T-cell (primary cell): ENCODE measurements around the gene KAT2A. TPM values are rescaled to one million over a fixed set of nuclear protein-coding genes. Genes with fewer than 3 reads are reported as not detected.
A peak's percentile ranks its signal among the peaks of the same experiment; 100 is the strongest.

Experiments used
- ATAC-seq, 4 experiments: fragments of 200-7000 bp in 3 of 4; fragments of 150-1000 bp in 1 of 4; cut with Tn5 transposase; replicated peaks in 1 of 4; 1 replicate in 3 of 4; 2 replicates in 1 of 4; pipeline ENCODE4 v1.10.0; 2021; ENCODE audit warnings: moderate library complexity in 3 of 4, mild to moderate bottlenecking in 2 of 4, moderate number of reproducible peaks in 1 of 4
- CTCF ChIA-PET, 2 donors: fragments of 300-600 bp; sonication (Branson Sonifier 250); formaldehyde crosslinking; loops; one replicate each; lab custom pipeline; 2022; ENCODE audit warnings: antibody characterized with exemption in 2 of 2; lab: Charles Lee
- POLR2A ChIA-PET, 2 donors: fragments of 300-600 bp; sonication (Branson Sonifier 250); formaldehyde crosslinking; loops; one replicate each; lab custom pipeline; 2022; ENCODE audit warnings: antibody characterized with exemption in 2 of 2; lab: Charles Lee
- DNase-seq, 35 experiments: peaks; one replicate each; pipeline versions ENCODE4 v3.0.0 to v3.0.0-alpha.2; 2013 to 2023
- H3K27ac ChIP-seq: one replicate; pipeline ENCODE4 v1.5.1; 2013; ENCODE audit warnings: low read length
- H3K27me3 ChIP-seq, 2 experiments: replicated peaks in 1 of 2; 1 replicate in 1 of 2; 2 replicates in 1 of 2; pipeline versions ENCODE4 v1.6.1 to v1.7.0; 2013; ENCODE audit warnings: low read length in 1 of 2, mixed read lengths in 1 of 2; ENCODE audit not compliant: control insufficient read depth in 2 of 2, insufficient read depth in 2 of 2; ENCODE audit errors: extremely low read depth in 1 of 2
- H3K36me3 ChIP-seq, 2 donors: 1 replicate in 1 of 2; 2 replicates in 1 of 2; pipeline versions ENCODE4 v1.6.1 to v1.7.0; 2013; ENCODE audit warnings: low read length in 1 of 2; ENCODE audit not compliant: control insufficient read depth in 2 of 2, insufficient read depth in 1 of 2; ENCODE audit errors: extremely low read depth in 1 of 2
- H3K4me1 ChIP-seq, 2 experiments: 1 replicate in 1 of 2; 2 replicates in 1 of 2; pipeline versions ENCODE4 v1.6.1 to v1.7.0; 2013; ENCODE audit warnings: low read length in 2 of 2, mixed read lengths in 1 of 2; ENCODE audit not compliant: insufficient read depth in 2 of 2, control insufficient read depth in 1 of 2; ENCODE audit errors: extremely low read depth in 1 of 2
- H3K4me3 ChIP-seq, 2 donors: 1 replicate in 1 of 2; 2 replicates in 1 of 2; pipeline versions ENCODE4 v1.5.1 to v1.7.0; 2013; ENCODE audit warnings: mild to moderate bottlenecking in 2 of 2, low read length in 1 of 2, moderate library complexity in 1 of 2; ENCODE audit not compliant: control insufficient read depth in 1 of 2; ENCODE audit errors: extremely low read depth in 1 of 2
- H3K9me3 ChIP-seq: 2 replicates; pipeline ENCODE4 v1.7.0; 2013
- H3K27ac Mint-ChIP-seq, 2 donors: one replicate each; pipeline ENCODE4 v1.8.0; 2020 to 2021; ENCODE audit warnings: mild to moderate bottlenecking in 2 of 2, mixed read lengths in 2 of 2
- H3K27me3 Mint-ChIP-seq, 2 donors: one replicate each; pipeline ENCODE4 v1.8.0; 2021 to 2022; ENCODE audit warnings: mixed read lengths in 2 of 2
- H3K36me3 Mint-ChIP-seq: one replicate; pipeline ENCODE4 v1.8.0; 2021; ENCODE audit warnings: mixed read lengths
- H3K4me1 Mint-ChIP-seq, 3 donors: one replicate each; pipeline ENCODE4 v1.8.0; 2020 to 2022; ENCODE audit warnings: mixed read lengths in 3 of 3, mild to moderate bottlenecking in 1 of 3
- H3K4me3 Mint-ChIP-seq, 3 donors: one replicate each; pipeline ENCODE4 v1.8.0; 2020 to 2022; ENCODE audit warnings: mild to moderate bottlenecking in 3 of 3, mixed read lengths in 3 of 3, moderate library complexity in 3 of 3
- H3K9me3 Mint-ChIP-seq, 3 donors: one replicate each; pipeline ENCODE4 v1.8.0; 2020 to 2022; ENCODE audit warnings: mixed read lengths in 3 of 3
- WGBS: methylation state at CpG from one replicate; pipeline ENCODE4 v1.1.5; 2013; ENCODE audit warnings: missing lambda C conversion rate; ENCODE audit not compliant: insufficient coverage; 5-methylcytosine and 5-hydroxymethylcytosine counted together
- total RNA-seq, 35 experiments: library from RNA in 6 of 35; stranded (reverse) in 6 of 35; fragments of 120-200 nt in 1 of 35; gene quantifications; one replicate each; pipeline versions ENCODE4 v1.2.1 to v1.2.4 and lab custom pipeline; 2013 to 2026

The KAT2A gene
- total RNA-seq, 5 donors from 2014 or later (not counting 1 experiment from before 2014, with no cell fraction given) = 41.1 to 75.5 (median 61.1) TPM

DNA sequence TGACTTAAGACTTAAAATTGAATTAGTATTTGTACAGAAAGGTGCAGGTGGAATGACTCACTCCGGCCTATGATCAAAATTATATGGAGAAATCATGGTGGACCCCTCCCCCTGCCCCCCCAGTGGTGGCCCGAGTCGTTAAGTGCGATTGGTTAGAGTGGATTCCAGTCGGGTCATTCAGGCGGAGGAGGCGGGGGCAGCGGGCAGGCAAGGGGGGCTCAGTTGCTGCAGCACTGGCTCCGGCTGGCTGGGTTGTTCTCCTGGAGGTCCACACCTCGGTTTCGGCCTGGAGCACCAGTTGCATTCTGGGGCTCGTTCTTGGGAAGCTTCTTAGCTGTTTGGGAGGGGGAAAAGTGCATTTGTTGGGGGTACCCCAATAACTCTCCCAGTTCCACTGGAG lies 4.4 kb upstream of the KAT2A start:
- ChIA-PET POLR2A (no interaction called here), CTCF (no interaction called here)
- WGBS = 89% methylated on average over 3 of the region's 12 CpGs
- no peak overlapping the region for H3K27ac ChIP-seq
- Mint-ChIP-seq H3K27me3 (no peaks in the 10 kb centered on the region), H3K27ac (no peak overlapping the region), H3K9me3 (no peaks in the 10 kb centered on the region), H3K4me3 (no peak overlapping the region), H3K4me1 (peaks cover 6 to 9% (median 6%) of the 10 kb centered on the region in 3 donors), H3K36me3 (peaks cover 43% of the 10 kb centered on the region)
- H3K27me3 ChIP-seq = no peaks in the 10 kb centered on the region
- peaks cover 17 to 59% of the 10 kb centered on the region in 2 donors for H3K36me3 ChIP-seq
- H3K9me3 ChIP-seq = no peaks in the 10 kb centered on the region
- H3K4me1 ChIP-seq = peaks cover 3 to 11% of the 10 kb centered on the region in 2 experiments
- no peak for ATAC-seq
- H3K4me3 ChIP-seq = no peak overlapping the region
- DNase-seq = no peak

DNA sequence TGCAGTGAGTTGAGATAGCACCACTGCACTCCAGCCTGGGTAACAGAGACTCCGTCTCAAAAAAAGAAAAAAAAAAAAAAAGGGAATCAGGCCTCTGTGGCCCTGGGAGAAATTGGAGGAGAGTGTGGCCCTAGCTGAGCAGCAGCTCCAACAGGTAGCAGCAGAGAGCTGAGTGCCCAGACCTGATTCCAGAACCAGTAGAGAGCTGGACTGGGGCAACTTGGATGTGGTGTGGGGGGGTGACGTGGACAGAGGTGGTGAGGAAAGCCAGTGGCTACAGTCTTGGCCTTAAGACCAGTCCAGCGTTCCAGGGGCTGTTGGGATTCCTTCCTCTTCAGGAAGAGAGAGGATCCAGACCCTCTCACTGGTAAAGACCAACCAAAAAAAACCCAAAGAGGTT lies 3.1 kb upstream of the KAT2A start:
- ChIA-PET POLR2A (no interaction called here), CTCF (interaction anchor here (0.6 to 0.7 kb wide), 3 partner anchors 91 to 1157 kb away, joined by 3 to 7 read pairs (median 4); no protein-coding TSS in a partner anchor)
- 100% methylated on average over 1 of the region's 3 CpGs for WGBS
- H3K4me3 ChIP-seq = no peak overlapping the region
- peaks cover 5 to 18% of the 10 kb centered on the region in 2 experiments for H3K4me1 ChIP-seq
- ATAC-seq (no peak), DNase-seq (no peak)
- no peak overlapping the region for H3K27ac ChIP-seq
- peaks cover 7 to 50% of the 10 kb centered on the region in 2 donors for H3K36me3 ChIP-seq
- no peaks in the 10 kb centered on the region for H3K9me3 Mint-ChIP-seq
- H3K27me3 ChIP-seq = no peaks in the 10 kb centered on the region
- H3K36me3 Mint-ChIP-seq = peaks cover 32% of the 10 kb centered on the region
- peaks cover 11 to 14% (median 14%) of the 10 kb centered on the region in 3 donors for H3K4me1 Mint-ChIP-seq
- H3K27ac Mint-ChIP-seq = no peak overlapping the region
- H3K9me3 ChIP-seq = no peaks in the 10 kb centered on the region
- no peaks in the 10 kb centered on the region for H3K27me3 Mint-ChIP-seq
- no peak overlapping the region for H3K4me3 Mint-ChIP-seq

DNA sequence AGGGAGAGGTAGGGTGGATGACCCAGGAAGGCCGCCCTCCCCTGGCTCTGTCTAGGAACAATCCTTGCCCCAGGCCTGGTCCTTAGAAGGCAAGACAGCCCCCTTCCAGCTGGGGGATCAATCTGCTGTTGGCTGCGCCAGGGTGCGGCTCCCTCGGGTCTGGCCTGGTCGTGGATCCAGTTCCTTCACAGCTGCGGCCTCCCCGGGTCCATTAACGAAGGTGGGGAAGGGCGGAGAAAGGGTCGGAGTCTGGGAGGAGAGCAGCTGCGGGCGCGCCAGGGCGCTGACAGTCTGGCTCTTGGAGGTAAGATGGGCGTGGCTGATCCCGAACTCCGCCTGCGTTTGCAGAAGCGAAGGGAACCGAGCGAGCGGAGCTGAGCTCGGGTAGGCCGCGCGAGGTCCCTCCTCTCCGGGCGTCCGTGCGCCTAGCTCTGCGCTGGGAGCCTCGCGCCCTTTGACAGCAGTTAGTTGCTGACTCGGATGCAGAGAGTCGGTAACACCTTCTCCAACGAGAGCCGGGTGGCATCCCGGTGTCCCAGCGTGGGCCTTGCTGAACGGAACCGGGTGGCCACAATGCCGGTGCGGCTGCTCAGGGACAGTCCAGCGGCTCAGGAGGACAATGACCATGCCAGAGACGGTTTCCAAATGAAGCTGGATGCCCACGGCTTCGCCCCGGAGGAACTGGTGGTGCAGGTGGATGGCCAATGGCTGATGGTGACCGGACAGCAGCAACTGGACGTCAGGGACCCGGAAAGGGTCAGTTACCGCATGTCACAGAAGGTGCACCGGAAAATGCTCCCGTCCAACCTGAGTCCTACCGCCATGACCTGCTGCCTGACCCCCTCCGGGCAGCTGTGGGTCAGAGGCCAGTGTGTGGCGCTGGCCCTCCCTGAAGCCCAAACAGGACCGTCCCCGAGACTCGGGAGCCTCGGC lies 1.5 kb upstream of the KAT2A start, which contains the start of gene HSPB9:
Gene HSPB9, plus strand, starts transcription at position 434 of the 933 bp plus-strand sequence. Its CDS starts 47 bp downstream, at position 481.
- no peak for ATAC-seq
- Histone ChIP-seq H3K4me3 (no peak within 1 kb of the TSS), H3K36me3 (peaks cover 13 to 38% of the 10 kb centered on the region in 2 donors), H3K27ac (no peak within 1 kb of the TSS), H3K9me3 (no peaks in the 10 kb centered on the region), H3K4me1 (peaks cover 5 to 18% of the 10 kb centered on the region in 2 experiments), H3K27me3 (no peaks in the 10 kb centered on the region)
- Mint-ChIP-seq H3K4me1 (peaks cover 19 to 21% (median 21%) of the 10 kb centered on the region in 3 donors), H3K4me3 (peak within 1 kb of the TSS; percentile 66 to 74 (median 71)), H3K36me3 (peaks cover 30% of the 10 kb centered on the region), H3K9me3 (no peaks in the 10 kb centered on the region), H3K27ac (peak within 1 kb of the TSS in 1 of 2 donors; percentile 72), H3K27me3 (no peaks in the 10 kb centered on the region)
- ChIA-PET POLR2A (interaction anchor here in 1 of 2 donors (0.6 kb wide), 1 partner anchor 119 kb away, joined by 3 read pairs; no protein-coding TSS in a partner anchor), CTCF (interaction anchor here in 1 of 2 donors (0.5 kb wide), 1 partner anchor 281 kb away, joined by 4 read pairs; no protein-coding TSS in a partner anchor)
- no peak for DNase-seq
- 97% methylated on average over 61 of the region's 61 CpGs for WGBS

DNA sequence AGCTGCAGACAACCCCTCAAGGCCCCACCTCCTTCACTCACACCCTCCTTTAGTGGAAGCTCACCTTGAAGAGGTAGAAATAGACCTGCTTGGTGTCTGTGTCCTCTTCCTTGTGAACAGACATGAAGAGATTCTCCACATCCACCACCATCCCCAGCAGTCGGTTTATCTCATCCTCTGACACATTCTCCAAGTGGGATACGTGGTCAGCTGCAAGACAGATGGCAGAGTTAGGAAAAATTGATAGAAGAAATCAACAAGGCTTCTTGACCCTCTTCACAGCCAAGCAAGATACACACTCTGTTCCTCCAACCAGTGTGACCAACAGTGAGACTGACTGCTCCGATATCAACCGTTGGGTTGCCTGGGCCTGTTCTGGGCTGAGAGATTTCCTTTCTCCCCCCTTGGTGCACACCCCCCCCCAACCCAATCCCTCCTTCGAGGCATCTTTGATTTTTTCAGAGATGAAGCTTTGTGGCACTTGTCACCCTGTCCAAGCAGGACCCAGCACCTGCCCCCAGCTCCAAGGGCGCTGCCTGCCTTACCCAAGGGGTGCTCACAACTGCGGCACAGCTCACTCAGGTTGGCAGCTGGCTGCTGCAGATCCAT lies 902 bp downstream of the KAT2A start:
- CTCF ChIA-PET = interaction anchor here (0.6 to 1.6 kb wide), 9 partner anchors 17 to 1980 kb away, joined by 3 to 8 read pairs (median 4); partner anchors contain the start of genes CNP (in 1 of the 2), DNAJC7 (in 1 of the 2), KCNH4 (in 1 of the 2) and NKIRAS2 (in 1 of the 2)
- POLR2A ChIA-PET = no interaction called here
- Histone ChIP-seq H3K9me3 (no peaks in the 10 kb centered on the region), H3K4me1 (peaks cover 5 to 28% of the 10 kb centered on the region in 2 experiments), H3K36me3 (peaks cover 16 to 27% of the 10 kb centered on the region in 2 donors), H3K4me3 (peak overlapping the region in 1 of 2 donors; percentile 42), H3K27me3 (no peaks in the 10 kb centered on the region), H3K27ac (no peak overlapping the region)
- Mint-ChIP-seq H3K4me1 (peaks cover 29 to 38% (median 33%) of the 10 kb centered on the region in 3 donors), H3K27me3 (no peaks in the 10 kb centered on the region), H3K4me3 (peak overlapping the region; percentile 66 to 74 (median 71)), H3K36me3 (peaks cover 23% of the 10 kb centered on the region), H3K9me3 (no peaks in the 10 kb centered on the region), H3K27ac (peak overlapping the region in 1 of 2 donors; percentile 34)
- DNase-seq (no peak), ATAC-seq (peak in 1 of 4 experiments; percentile 2)
- 31% methylated on average over 2 of the region's 7 CpGs for WGBS

DNA sequence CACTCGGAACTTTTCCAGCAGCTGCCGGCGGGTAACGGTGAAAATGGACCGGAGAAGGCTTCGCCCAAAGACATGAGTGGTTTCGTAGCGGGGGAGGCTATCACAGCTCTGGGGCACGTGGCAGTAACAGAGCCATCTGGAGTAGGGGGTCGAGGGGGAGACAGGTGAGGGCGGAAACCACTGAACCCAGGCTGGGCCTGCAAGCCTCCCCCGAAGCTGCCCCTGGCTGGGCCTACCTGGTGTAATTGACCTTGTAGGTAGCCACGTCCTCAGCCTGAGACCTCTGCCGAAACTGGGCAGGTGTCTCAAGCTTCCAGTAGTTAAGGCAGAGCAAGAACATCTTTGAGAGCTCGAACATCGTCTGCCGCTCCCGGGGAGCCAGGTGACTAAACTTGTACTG lies 1.9 kb downstream of the KAT2A start:
- H3K9me3 Mint-ChIP-seq = no peaks in the 10 kb centered on the region
- H3K4me3 ChIP-seq = no peak overlapping the region
- CTCF ChIA-PET = interaction anchor here (0.5 to 1.8 kb wide), 8 partner anchors 18 to 1979 kb away, joined by 3 to 6 read pairs (median 4); partner anchors contain the start of gene DNAJC7 (in 1 of the 2)
- DNase-seq (no peak), ATAC-seq (no peak)
- POLR2A ChIA-PET = no interaction called here
- peaks cover 5 to 28% of the 10 kb centered on the region in 2 experiments for H3K4me1 ChIP-seq
- peaks cover 25% of the 10 kb centered on the region for H3K36me3 Mint-ChIP-seq
- 92% methylated on average over 18 of the region's 18 CpGs for WGBS
- H3K9me3 ChIP-seq = no peaks in the 10 kb centered on the region
- peaks cover 16 to 22% of the 10 kb centered on the region in 2 donors for H3K36me3 ChIP-seq
- H3K4me3 Mint-ChIP-seq = peak overlapping the region in 2 of 3 donors; percentile 35 to 74
- H3K27ac ChIP-seq = no peak overlapping the region
- no peak overlapping the region for H3K27ac Mint-ChIP-seq
- H3K27me3 ChIP-seq = no peaks in the 10 kb centered on the region
- H3K27me3 Mint-ChIP-seq = no peaks in the 10 kb centered on the region
- peaks cover 29 to 39% (median 38%) of the 10 kb centered on the region in 3 donors for H3K4me1 Mint-ChIP-seq
